K562 (cell line): Measurements from ENCODE around the gene RNF103.

Experiments
- CREM ChIP-seq: IDR thresholded peaks from 2 replicates; pipeline ENCODE4 v1.6.1; 2014; ENCODE audit warnings: antibody characterized with exemption, low read depth
- CTBP1 ChIP-seq: fragments of 450-650 bp; IDR thresholded peaks from 2 replicates; pipeline ENCODE4 v1.6.1; 2016; ENCODE audit warnings: borderline replicate concordance
- HCFC1 ChIP-seq: IDR thresholded peaks from 2 replicates; pipeline ENCODE4 v1.6.1; 2012; ENCODE audit warnings: low read depth, low read length, improper control_type of control experiment
- RBFOX2 ChIP-seq: fragments of 200-400 bp; formaldehyde crosslinking; IDR thresholded peaks from 2 replicates; pipeline ENCODE4 v1.6.1; 2017; ENCODE audit warnings: low read depth, mild to moderate bottlenecking, low read length, moderate library complexity
- SAP30 ChIP-seq: fragments of 200-600 bp; sonication (generic); IDR thresholded peaks from 2 replicates; pipeline ENCODE4 v1.6.1; 2012; ENCODE audit warnings: borderline replicate concordance, low read depth, mild to moderate bottlenecking, moderate library complexity, low read length, control low read depth, inconsistent platforms; ENCODE audit not compliant: insufficient read depth, poor library complexity, severe bottlenecking
- SMAD3 ChIP-seq: fragments of 450-650 bp; formaldehyde crosslinking; conservative IDR thresholded peaks from 2 replicates; pipeline ENCODE4 v1.4.0; 2020; ENCODE audit warnings: mild to moderate bottlenecking
- SNRNP70 ChIP-seq: fragments of 200-400 bp; formaldehyde crosslinking; optimal IDR thresholded peaks from 2 replicates; pipeline ENCODE3; 2017; ENCODE audit warnings: low read depth, low read length
- SRF ChIP-seq, 2 experiments: fragments of 250-450, 450-650 bp in 1 of 2; sonication (Bioruptor Pico) in 1 of 2; sonication (generic) in 1 of 2; formaldehyde crosslinking; IDR thresholded peaks; 2 replicates each; pipeline versions ENCODE4 v1.5.0 to v1.5.1; 2020 to 2022; ENCODE audit warnings: mild to moderate bottlenecking in 1 of 2, missing genetic modification reagents in 1 of 2
- YY1 ChIP-seq, 3 experiments: IDR thresholded peaks; 2 replicates each; pipeline ENCODE4 v1.6.1; 2011; ENCODE audit warnings: low read length in 2 of 3, mild to moderate bottlenecking in 2 of 3, moderate library complexity in 2 of 3, borderline replicate concordance in 1 of 3, control low read depth in 1 of 3, low read depth in 1 of 3; ENCODE audit not compliant: insufficient read depth in 3 of 3, insufficient replicate concordance in 2 of 3, control insufficient read depth in 1 of 3, insufficient read length in 1 of 3; ENCODE audit errors: extremely low read depth in 1 of 3
- ZNF318 ChIP-seq, 2 experiments: fragments of 450-650 bp; IDR thresholded peaks; 2 replicates each; pipeline ENCODE4 v1.6.1; 2016; ENCODE audit warnings: mild to moderate bottlenecking in 2 of 2, borderline replicate concordance in 1 of 2, low read depth in 1 of 2, moderate library complexity in 1 of 2
- ZNF780A ChIP-seq: fragments of 250-450 bp; sonication (Bioruptor Pico); IDR thresholded peaks from 2 replicates; pipeline ENCODE4 v1.5.0; 2021; ENCODE audit warnings: mild to moderate bottlenecking
- TF ChIP-seq, protein P1 (sequence below): sonication (generic); formaldehyde crosslinking; IDR thresholded peaks from 2 replicates; pipeline ENCODE4 v1.4.0; 2020; ENCODE audit warnings: mild to moderate bottlenecking, missing genetic modification reagents

DNA sequence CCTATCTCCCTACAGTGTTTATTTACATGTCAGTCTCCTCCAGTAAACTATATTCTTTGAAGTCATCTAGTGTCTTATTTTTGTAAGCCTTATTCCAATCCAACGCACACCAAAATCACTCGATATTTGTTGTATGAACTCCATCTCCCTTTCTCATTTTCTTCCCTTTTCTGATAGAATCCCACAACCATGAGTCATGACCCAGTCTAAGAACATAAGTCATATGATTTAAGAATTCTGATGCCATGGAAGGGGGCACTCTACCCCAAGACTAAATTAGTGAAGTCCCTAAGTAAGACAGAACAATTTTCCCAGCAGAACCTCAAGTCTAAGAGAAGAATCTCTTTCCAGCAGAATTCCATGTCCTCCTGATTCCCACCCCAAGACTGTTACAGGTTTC, 65.8 kb downstream of the RNF103 start:
- TF ChIP-seq CTBP1 (no peak), YY1 (IDR thresholded peaks at IDR 0.05; ENCODE audit: borderline replicate concordance in 1 of 3, control insufficient read depth in 1 of 3, extremely low read depth in 1 of 3, insufficient read depth in 3 of 3, insufficient read length in 1 of 3, insufficient replicate concordance in 2 of 3, low read depth in 1 of 3, low read length in 2 of 3) (no peak), SAP30 (no peak), SNRNP70 (no peak), CREM (no peak), HCFC1 (no peak), ZNF780A (CRISPR knock-in tag) (no peak), SRF (CRISPR knock-in tag; IDR thresholded peaks at IDR 0.05) (no peak), ZNF318 (IDR thresholded peaks at IDR 0.05; ENCODE audit: borderline replicate concordance in 1 of 2, low read depth in 1 of 2) (no peak), RBFOX2 (no peak), SMAD3 (no peak)
- TF ChIP-seq, protein P1, sequence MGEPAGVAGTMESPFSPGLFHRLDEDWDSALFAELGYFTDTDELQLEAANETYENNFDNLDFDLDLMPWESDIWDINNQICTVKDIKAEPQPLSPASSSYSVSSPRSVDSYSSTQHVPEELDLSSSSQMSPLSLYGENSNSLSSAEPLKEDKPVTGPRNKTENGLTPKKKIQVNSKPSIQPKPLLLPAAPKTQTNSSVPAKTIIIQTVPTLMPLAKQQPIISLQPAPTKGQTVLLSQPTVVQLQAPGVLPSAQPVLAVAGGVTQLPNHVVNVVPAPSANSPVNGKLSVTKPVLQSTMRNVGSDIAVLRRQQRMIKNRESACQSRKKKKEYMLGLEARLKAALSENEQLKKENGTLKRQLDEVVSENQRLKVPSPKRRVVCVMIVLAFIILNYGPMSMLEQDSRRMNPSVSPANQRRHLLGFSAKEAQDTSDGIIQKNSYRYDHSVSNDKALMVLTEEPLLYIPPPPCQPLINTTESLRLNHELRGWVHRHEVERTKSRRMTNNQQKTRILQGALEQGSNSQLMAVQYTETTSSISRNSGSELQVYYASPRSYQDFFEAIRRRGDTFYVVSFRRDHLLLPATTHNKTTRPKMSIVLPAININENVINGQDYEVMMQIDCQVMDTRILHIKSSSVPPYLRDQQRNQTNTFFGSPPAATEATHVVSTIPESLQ (CRISPR knock-in tag): no peak
